ENCODE measurements around the gene ITPKB. TPM values are rescaled to one million over a fixed set of nuclear protein-coding genes. Genes with fewer than 3 reads are reported as not detected.

ITPKB gene
- polyA plus RNA-seq, 1 of the 3 experiments (the other 2 are of a cell fraction), result 2.4 TPM

DNA sequence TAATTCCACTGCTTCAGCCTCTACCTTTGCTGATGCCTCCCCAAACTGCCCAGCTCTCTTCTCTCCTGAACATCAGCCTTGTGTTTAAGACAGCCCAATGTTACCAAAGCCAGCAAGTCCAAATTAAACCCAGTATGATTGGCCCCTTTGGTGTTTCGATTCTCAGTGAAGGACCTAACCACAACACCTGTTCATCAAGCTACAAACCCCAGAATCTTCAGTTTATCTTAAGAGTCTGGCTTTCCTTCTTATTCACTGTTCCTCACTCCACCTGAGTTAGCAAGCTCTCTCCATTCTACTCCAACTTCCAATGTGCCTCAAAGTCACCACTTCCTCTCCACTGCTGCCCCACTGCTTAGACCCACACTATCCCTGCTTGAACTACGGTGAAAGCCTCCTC lies 25.5 kb upstream of the ITPKB start (continued):
- TF ChIP-seq, protein P1, sequence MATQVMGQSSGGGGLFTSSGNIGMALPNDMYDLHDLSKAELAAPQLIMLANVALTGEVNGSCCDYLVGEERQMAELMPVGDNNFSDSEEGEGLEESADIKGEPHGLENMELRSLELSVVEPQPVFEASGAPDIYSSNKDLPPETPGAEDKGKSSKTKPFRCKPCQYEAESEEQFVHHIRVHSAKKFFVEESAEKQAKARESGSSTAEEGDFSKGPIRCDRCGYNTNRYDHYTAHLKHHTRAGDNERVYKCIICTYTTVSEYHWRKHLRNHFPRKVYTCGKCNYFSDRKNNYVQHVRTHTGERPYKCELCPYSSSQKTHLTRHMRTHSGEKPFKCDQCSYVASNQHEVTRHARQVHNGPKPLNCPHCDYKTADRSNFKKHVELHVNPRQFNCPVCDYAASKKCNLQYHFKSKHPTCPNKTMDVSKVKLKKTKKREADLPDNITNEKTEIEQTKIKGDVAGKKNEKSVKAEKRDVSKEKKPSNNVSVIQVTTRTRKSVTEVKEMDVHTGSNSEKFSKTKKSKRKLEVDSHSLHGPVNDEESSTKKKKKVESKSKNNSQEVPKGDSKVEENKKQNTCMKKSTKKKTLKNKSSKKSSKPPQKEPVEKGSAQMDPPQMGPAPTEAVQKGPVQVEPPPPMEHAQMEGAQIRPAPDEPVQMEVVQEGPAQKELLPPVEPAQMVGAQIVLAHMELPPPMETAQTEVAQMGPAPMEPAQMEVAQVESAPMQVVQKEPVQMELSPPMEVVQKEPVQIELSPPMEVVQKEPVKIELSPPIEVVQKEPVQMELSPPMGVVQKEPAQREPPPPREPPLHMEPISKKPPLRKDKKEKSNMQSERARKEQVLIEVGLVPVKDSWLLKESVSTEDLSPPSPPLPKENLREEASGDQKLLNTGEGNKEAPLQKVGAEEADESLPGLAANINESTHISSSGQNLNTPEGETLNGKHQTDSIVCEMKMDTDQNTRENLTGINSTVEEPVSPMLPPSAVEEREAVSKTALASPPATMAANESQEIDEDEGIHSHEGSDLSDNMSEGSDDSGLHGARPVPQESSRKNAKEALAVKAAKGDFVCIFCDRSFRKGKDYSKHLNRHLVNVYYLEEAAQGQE (IDR thresholded peaks at IDR 0.05; ENCODE audit: low read depth, low read length), result no peak
- TF ChIP-seq TAF1 (IDR thresholded peaks at IDR 0.05; ENCODE audit: borderline replicate concordance, low read depth, low read length) (no peak), MXI1 (IDR thresholded peaks at IDR 0.05; ENCODE audit: low read depth, low read length) (no peak), FOSL2 (IDR thresholded peaks at IDR 0.05; ENCODE audit: borderline replicate concordance, low read depth) (no peak)
- TF ChIP-seq, protein P2, sequence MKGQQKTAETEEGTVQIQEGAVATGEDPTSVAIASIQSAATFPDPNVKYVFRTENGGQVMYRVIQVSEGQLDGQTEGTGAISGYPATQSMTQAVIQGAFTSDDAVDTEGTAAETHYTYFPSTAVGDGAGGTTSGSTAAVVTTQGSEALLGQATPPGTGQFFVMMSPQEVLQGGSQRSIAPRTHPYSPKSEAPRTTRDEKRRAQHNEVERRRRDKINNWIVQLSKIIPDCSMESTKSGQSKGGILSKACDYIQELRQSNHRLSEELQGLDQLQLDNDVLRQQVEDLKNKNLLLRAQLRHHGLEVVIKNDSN (IDR thresholded peaks at IDR 0.05; ENCODE audit: borderline replicate concordance, low read depth), result no peak

DNA sequence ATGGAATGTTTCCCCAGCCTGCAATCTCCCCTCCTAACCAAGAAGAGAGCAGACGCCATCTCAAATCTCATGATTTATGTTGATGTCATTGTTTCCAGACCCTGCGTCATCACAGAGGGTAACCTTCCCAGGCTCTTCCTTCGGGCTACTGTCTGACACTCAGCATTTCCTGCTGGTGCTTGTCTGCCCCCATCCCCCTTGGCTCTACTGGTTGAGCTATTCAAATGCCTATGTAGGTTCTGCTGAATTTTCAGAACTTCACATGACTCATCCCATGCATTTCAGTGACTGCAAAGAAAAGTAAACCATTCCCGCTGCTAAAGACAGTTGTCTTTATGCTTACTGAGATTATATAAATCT lies 24.8 kb upstream of the ITPKB start:
- Histone ChIP-seq H3K36me3 (replicated peaks in 1 of 2; ENCODE audit: control insufficient read depth in 1 of 2, insufficient read depth in 2 of 2, low read length in 1 of 2) (no peaks in the 10 kb centered on the region), H3K4me3 (ENCODE audit: low read depth in 2 of 2, low read length in 1 of 2) (no peak overlapping the region), H3K9ac (no peak overlapping the region), H3K9me3 (no peaks in the 10 kb centered on the region), H3K27me3 (ENCODE audit: insufficient read depth) (peaks cover 6% of the 10 kb centered on the region; the same call in 1 of the 2 replicates), H2AFZ (ENCODE audit: low read depth) (no peak overlapping the region), H3K4me1 (ENCODE audit: control insufficient read depth in 1 of 2, insufficient read depth in 2 of 2, low read depth in 1 of 2, low read length in 1 of 2) (no peaks in the 10 kb centered on the region; a peak in 1 of 4 replicates), H3K79me2 (ENCODE audit: insufficient read depth) (no peaks in the 10 kb centered on the region), H4K20me1 (ENCODE audit: insufficient read depth) (no peaks in the 10 kb centered on the region), H3K27ac (ENCODE audit: low read depth in 2 of 2, low read length in 1 of 2) (no peak overlapping the region), H3K4me2 (no peak overlapping the region), H3F3A (replicated peaks; ENCODE audit: insufficient read depth) (no peaks in the 10 kb centered on the region), H3K9me2 (no peaks in the 10 kb centered on the region)
- TF ChIP-seq, protein P2 (IDR thresholded peaks at IDR 0.05; ENCODE audit: borderline replicate concordance, low read depth), result no peak
- peak; percentile 42; the same call in 1 of the 2 replicates for TF ChIP-seq FOSL2 (IDR thresholded peaks at IDR 0.05; ENCODE audit: borderline replicate concordance, low read depth)
- ChIA-PET POLR2A (no interaction called here), CTCF (no interaction called here)
- peak; percentile 33 for DNase-seq
- 7% methylated on average over 4 of the region's 4 CpGs for WGBS (ENCODE audit: low lambda C conversion rate)

- 69% methylated on average over 7 of the region's 7 CpGs for whole genome bisulfite sequencing (ENCODE audit: low lambda C conversion rate)
- Histone ChIP-seq H3K27ac (ENCODE audit: low read depth in 2 of 2, low read length in 1 of 2) (no peak overlapping the region), H4K20me1 (ENCODE audit: insufficient read depth) (no peaks in the 10 kb centered on the region), H2AFZ (ENCODE audit: low read depth) (no peak overlapping the region), H3K4me3 (ENCODE audit: low read depth in 2 of 2, low read length in 1 of 2) (no peak overlapping the region), H3K27me3 (ENCODE audit: insufficient read depth) (peaks cover 6% of the 10 kb centered on the region; the same call in 1 of the 2 replicates), H3K9me3 (no peaks in the 10 kb centered on the region), H3K9ac (no peak overlapping the region), H3F3A (replicated peaks; ENCODE audit: insufficient read depth) (no peaks in the 10 kb centered on the region), H3K9me2 (no peaks in the 10 kb centered on the region), H3K79me2 (ENCODE audit: insufficient read depth) (no peaks in the 10 kb centered on the region), H3K36me3 (replicated peaks in 1 of 2; ENCODE audit: control insufficient read depth in 1 of 2, insufficient read depth in 2 of 2, low read length in 1 of 2) (no peaks in the 10 kb centered on the region), H3K4me1 (ENCODE audit: control insufficient read depth in 1 of 2, insufficient read depth in 2 of 2, low read depth in 1 of 2, low read length in 1 of 2) (no peaks in the 10 kb centered on the region; a peak in 1 of 4 replicates), H3K4me2 (no peak overlapping the region)
- ChIA-PET CTCF (interaction anchor here (0.6 to 1.3 kb wide), 3 partner anchors 32 to 101 kb away, joined by 3 read pairs; no protein-coding TSS in a partner anchor), POLR2A (no interaction called here)
- no peak for DNase-seq
- TF ChIP-seq JUND (IDR thresholded peaks at IDR 0.05) (no peak), SMC3 (IDR thresholded peaks at IDR 0.05; ENCODE audit: low read depth, low read length) (no peak), EP300 (IDR thresholded peaks at IDR 0.05; ENCODE audit: borderline replicate concordance in 1 of 2, low read depth in 1 of 2, low read length in 1 of 2) (no peak), RFX5 (IDR thresholded peaks at IDR 0.05; ENCODE audit: low read length) (no peak), TAF1 (IDR thresholded peaks at IDR 0.05; ENCODE audit: borderline replicate concordance, low read depth, low read length) (no peak), FOXM1 (IDR thresholded peaks at IDR 0.05; ENCODE audit: low read depth) (no peak), YY1 (IDR thresholded peaks at IDR 0.05; ENCODE audit: low read depth) (no peak), TCF12 (IDR thresholded peaks at IDR 0.05) (no peak), GATA2 (CRISPR knock-in tag; IDR thresholded peaks at IDR 0.05) (no peak), RXRA (IDR thresholded peaks at IDR 0.05; ENCODE audit: borderline replicate concordance, low read depth) (no peak)
- TF ChIP-seq, protein P2 (IDR thresholded peaks at IDR 0.05; ENCODE audit: borderline replicate concordance, low read depth), result no peak
- TF ChIP-seq, protein P3, sequence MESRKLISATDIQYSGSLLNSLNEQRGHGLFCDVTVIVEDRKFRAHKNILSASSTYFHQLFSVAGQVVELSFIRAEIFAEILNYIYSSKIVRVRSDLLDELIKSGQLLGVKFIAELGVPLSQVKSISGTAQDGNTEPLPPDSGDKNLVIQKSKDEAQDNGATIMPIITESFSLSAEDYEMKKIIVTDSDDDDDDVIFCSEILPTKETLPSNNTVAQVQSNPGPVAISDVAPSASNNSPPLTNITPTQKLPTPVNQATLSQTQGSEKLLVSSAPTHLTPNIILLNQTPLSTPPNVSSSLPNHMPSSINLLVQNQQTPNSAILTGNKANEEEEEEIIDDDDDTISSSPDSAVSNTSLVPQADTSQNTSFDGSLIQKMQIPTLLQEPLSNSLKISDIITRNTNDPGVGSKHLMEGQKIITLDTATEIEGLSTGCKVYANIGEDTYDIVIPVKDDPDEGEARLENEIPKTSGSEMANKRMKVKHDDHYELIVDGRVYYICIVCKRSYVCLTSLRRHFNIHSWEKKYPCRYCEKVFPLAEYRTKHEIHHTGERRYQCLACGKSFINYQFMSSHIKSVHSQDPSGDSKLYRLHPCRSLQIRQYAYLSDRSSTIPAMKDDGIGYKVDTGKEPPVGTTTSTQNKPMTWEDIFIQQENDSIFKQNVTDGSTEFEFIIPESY (IDR thresholded peaks at IDR 0.05; ENCODE audit: borderline replicate concordance, low read depth), result no peak
These were observed 24.2 kb upstream of the ITPKB start for GRCh38 chr1:226762988-226763904.
